ENCODE data around the gene GRIK4. TPM values are rescaled to one million over a fixed set of nuclear protein-coding genes. Genes with fewer than 3 reads are reported as not detected.

The GRIK4 gene
- total and polyA plus RNA-seq, 8 donors: 0.76 to 10.1 (median 7.7) TPM

DNA sequence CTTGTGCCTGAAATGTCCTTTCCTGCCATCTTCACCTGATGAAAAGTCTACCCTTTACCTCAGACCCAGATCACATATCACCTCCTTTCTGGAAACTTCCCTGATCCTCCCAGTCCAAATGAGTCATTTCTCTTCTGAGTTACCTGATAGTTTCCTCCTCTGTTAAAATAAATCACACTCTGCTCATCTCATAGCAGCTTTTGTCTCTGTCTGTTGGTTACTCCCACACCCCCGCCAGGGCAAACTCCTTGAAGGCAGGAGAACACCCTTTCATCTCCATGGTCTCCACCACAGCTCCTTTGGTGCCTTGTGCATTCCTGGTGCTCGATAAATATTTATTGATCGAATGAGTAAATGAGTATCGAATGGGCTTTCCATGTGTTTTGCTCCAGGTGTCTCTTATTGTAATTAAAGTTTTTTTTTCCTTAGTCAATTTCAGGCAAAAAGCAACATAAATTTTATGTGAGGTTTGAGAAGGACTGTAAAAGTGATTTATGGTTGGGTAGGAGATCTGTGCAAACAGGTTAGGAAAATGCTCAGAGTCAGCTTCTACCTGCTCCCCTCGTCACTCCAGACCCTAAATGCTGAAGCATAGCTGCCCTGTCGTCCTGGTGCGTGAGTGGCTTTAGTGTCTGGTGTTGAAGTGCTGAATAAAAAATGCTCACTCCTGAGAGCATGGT lies 178.2 kb downstream of the GRIK4 start:
- no peaks in the 10 kb centered on the region for H3K9me3 ChIP-seq
- H3K4me3 ChIP-seq: no peak overlapping the region
- TF ChIP-seq, protein P1, sequence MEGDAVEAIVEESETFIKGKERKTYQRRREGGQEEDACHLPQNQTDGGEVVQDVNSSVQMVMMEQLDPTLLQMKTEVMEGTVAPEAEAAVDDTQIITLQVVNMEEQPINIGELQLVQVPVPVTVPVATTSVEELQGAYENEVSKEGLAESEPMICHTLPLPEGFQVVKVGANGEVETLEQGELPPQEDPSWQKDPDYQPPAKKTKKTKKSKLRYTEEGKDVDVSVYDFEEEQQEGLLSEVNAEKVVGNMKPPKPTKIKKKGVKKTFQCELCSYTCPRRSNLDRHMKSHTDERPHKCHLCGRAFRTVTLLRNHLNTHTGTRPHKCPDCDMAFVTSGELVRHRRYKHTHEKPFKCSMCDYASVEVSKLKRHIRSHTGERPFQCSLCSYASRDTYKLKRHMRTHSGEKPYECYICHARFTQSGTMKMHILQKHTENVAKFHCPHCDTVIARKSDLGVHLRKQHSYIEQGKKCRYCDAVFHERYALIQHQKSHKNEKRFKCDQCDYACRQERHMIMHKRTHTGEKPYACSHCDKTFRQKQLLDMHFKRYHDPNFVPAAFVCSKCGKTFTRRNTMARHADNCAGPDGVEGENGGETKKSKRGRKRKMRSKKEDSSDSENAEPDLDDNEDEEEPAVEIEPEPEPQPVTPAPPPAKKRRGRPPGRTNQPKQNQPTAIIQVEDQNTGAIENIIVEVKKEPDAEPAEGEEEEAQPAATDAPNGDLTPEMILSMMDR (IDR thresholded peaks at IDR 0.05): no peak
- H3K36me3 ChIP-seq: no peaks in the 10 kb centered on the region
- no peak overlapping the region for H3K27ac ChIP-seq
- H3K4me1 ChIP-seq: no peaks in the 10 kb centered on the region
- no peak for ATAC-seq
- no peak for DNase-seq
- H3K27me3 ChIP-seq: peaks cover 0 to 8% of the 10 kb centered on the region in 2 donors
- intact Hi-C loops (cut with DNase I): loop anchor here in 1 of 2 donors (5.0 to 10.0 kb wide), 2 partner anchors 177 to 355 kb away; partner anchors contain the start of genes ARHGEF12 and GRIK4

GRCh38 chr11:120690406-120690805 lies 178.9 kb downstream of the GRIK4 start:
- Histone ChIP-seq H3K9me3 (no peaks in the 10 kb centered on the region), H3K27me3 (peaks cover 0 to 4% of the 10 kb centered on the region in 2 donors), H3K4me1 (no peaks in the 10 kb centered on the region), H3K27ac (no peak overlapping the region), H3K36me3 (no peaks in the 10 kb centered on the region), H3K4me3 (no peak overlapping the region)
- DNase-seq (no peak), ATAC-seq (no peak)
- intact Hi-C loops (cut with DNase I): no loop called here
- TF ChIP-seq, protein P1 (IDR thresholded peaks at IDR 0.05): no peak

- no peak overlapping the region for H3K27ac ChIP-seq
- DNase-seq: no peak
- H3K36me3 ChIP-seq: no peaks in the 10 kb centered on the region
- intact Hi-C loops (cut with DNase I): no loop called here
- ATAC-seq: no peak
- TF ChIP-seq, protein P1 (IDR thresholded peaks at IDR 0.05): no peak
- H3K9me3 ChIP-seq: no peaks in the 10 kb centered on the region
- no peaks in the 10 kb centered on the region for H3K4me1 ChIP-seq
- no peak overlapping the region for H3K4me3 ChIP-seq
- H3K27me3 ChIP-seq: no peaks in the 10 kb centered on the region
Measured at GRCh38 chr11:120694726-120695125, 183.2 kb downstream of the GRIK4 start.

GRCh38 chr11:120695426-120695825 lies 183.9 kb downstream of the GRIK4 start:
- TF ChIP-seq, protein P1 (IDR thresholded peaks at IDR 0.05): no peak
- H3K4me3 ChIP-seq: no peak overlapping the region
- intact Hi-C loops (cut with DNase I): no loop called here
- ATAC-seq (no peak), DNase-seq (no peak)
- H3K27me3 ChIP-seq: no peaks in the 10 kb centered on the region
- no peaks in the 10 kb centered on the region for H3K36me3 ChIP-seq
- no peaks in the 10 kb centered on the region for H3K4me1 ChIP-seq
- H3K9me3 ChIP-seq: no peaks in the 10 kb centered on the region
- H3K27ac ChIP-seq: no peak overlapping the region

GRCh38 chr11:120695939-120696338 lies 184.4 kb downstream of the GRIK4 start:
- ATAC-seq (no peak), DNase-seq (no peak)
- intact Hi-C loops (cut with DNase I): no loop called here
- Histone ChIP-seq H3K27me3 (no peaks in the 10 kb centered on the region), H3K4me3 (no peak overlapping the region), H3K9me3 (no peaks in the 10 kb centered on the region), H3K36me3 (no peaks in the 10 kb centered on the region), H3K4me1 (no peaks in the 10 kb centered on the region), H3K27ac (no peak overlapping the region)
- TF ChIP-seq, protein P1 (IDR thresholded peaks at IDR 0.05): no peak
